Measurements from ENCODE around the gene LRRN1. TPM values are rescaled to one million over a fixed set of nuclear protein-coding genes. Genes with fewer than 3 reads are reported as not detected.

LRRN1 gene
- total RNA-seq, 6 experiments from 2014 or later: not detected

DNA sequence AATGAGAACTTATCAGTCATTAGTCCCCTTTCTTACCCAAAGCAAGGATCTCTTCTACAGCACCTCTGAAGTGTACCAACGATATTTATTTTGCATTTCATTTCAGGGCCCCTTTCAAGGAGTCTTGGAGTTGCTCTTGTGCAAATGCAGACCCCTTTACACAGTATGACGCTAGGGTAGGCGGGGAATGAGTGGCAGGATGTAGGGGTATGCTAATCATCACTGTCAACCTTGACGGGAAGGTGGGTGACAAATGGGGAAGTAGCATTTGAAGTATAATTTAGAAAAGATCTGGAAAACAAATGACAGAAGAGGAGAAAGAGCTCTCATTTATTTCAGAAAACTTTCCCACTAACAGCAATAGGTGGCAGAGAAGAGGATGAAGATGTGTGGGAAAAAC, 94.4 kb downstream of the LRRN1 start:
- Mint-ChIP-seq H3K4me1 (ENCODE audit: low read depth) (no peaks in the 10 kb centered on the region), H3K4me3 (no peak overlapping the region), H3K27me3 (ENCODE audit: insufficient read depth) (no peaks in the 10 kb centered on the region), H3K9me3 (peaks cover 32% of the 10 kb centered on the region), H3K27ac (no peak overlapping the region), H3K36me3 (ENCODE audit: low read depth) (peaks cover 3% of the 10 kb centered on the region; the same call in 1 of the 2 replicates)
- no peak for TF ChIP-seq CTCF (IDR thresholded peaks at IDR 0.05)
- no peak for DNase-seq
